HEK293T (cell line): ENCODE measurements around the gene NAALADL2.
A peak's percentile ranks its signal among the peaks of the same experiment; 100 is the strongest.

Experiments used
- CTCF ChIA-PET: fragments of 350-600 bp; formaldehyde crosslinking; extraction: SDS; loops from one replicate; lab custom pipeline; 2021; ENCODE audit warnings: antibody characterized with exemption, inconsistent platforms; lab: Yijun Ruan, JAX
- POLR2A ChIA-PET: fragments of 350-600 bp; formaldehyde crosslinking; extraction: SDS; loops from one replicate; lab custom pipeline; 2020; ENCODE audit warnings: antibody characterized with exemption, inconsistent platforms; lab: Yijun Ruan, JAX
- DNase-seq: peaks from one replicate; pipeline ENCODE4 v3.0.0; 2012; ENCODE audit warnings: mixed read lengths; ENCODE audit errors: extremely low spot score
- ARNT ChIP-seq: fragments of 450-650 bp; IDR thresholded peaks from 2 replicates; pipeline ENCODE4 v1.6.1; 2017; ENCODE audit warnings: mild to moderate bottlenecking
- BHLHE40 ChIP-seq: fragments of 450-650 bp; IDR thresholded peaks from 2 replicates; pipeline ENCODE4 v1.6.1; 2016; ENCODE audit warnings: mild to moderate bottlenecking, moderate library complexity, borderline replicate concordance
- CTBP1 ChIP-seq: fragments of 450-650 bp; IDR thresholded peaks from 2 replicates; pipeline ENCODE4 v1.6.1; 2016; ENCODE audit warnings: borderline replicate concordance
- ELF4 ChIP-seq: fragments of 450-650 bp; IDR thresholded peaks from 2 replicates; pipeline ENCODE4 v1.6.1; 2017; ENCODE audit warnings: antibody characterized with exemption
- FOXA1 ChIP-seq: fragments of 450-650 bp; IDR thresholded peaks from 2 replicates; pipeline ENCODE4 v1.6.1; 2016; ENCODE audit warnings: mild to moderate bottlenecking
- FOXK2 ChIP-seq: fragments of 450-650 bp; IDR thresholded peaks from 2 replicates; pipeline ENCODE4 v1.6.1; 2016; ENCODE audit warnings: mild to moderate bottlenecking
- FOXM1 ChIP-seq: fragments of 450-650 bp; IDR thresholded peaks from 2 replicates; pipeline ENCODE4 v1.6.1; 2017; ENCODE audit warnings: mild to moderate bottlenecking, borderline replicate concordance
- HDGF ChIP-seq: fragments of 450-650 bp; IDR thresholded peaks from 2 replicates; pipeline ENCODE4 v1.6.1; 2017; ENCODE audit warnings: antibody characterized with exemption, borderline replicate concordance
- L3MBTL2 ChIP-seq: fragments of 450-650 bp; conservative IDR thresholded peaks from 2 replicates; pipeline ENCODE4 v1.6.1; 2016; ENCODE audit warnings: mild to moderate bottlenecking
- LEF1 ChIP-seq: fragments of 450-650 bp; IDR thresholded peaks from 2 replicates; pipeline ENCODE4 v1.6.1; 2017; ENCODE audit warnings: mild to moderate bottlenecking, borderline replicate concordance
- NFRKB ChIP-seq: fragments of 450-650 bp; IDR thresholded peaks from 2 replicates; pipeline ENCODE4 v1.6.1; 2016; ENCODE audit warnings: mild to moderate bottlenecking, moderate library complexity
- PKNOX1 ChIP-seq: fragments of 450-650 bp; IDR thresholded peaks from 2 replicates; pipeline ENCODE4 v1.6.1; 2016
- SP1 ChIP-seq: fragments of 450-650 bp; IDR thresholded peaks from 2 replicates; pipeline ENCODE4 v1.6.1; 2017
- SUZ12 ChIP-seq: fragments of 450-650 bp; IDR thresholded peaks from 2 replicates; pipeline ENCODE4 v1.6.1; 2016; ENCODE audit warnings: mild to moderate bottlenecking
- TARDBP ChIP-seq: fragments of 450-650 bp; IDR thresholded peaks from 2 replicates; pipeline ENCODE4 v1.6.1; 2016
- ZNF384 ChIP-seq: fragments of 450-650 bp; IDR thresholded peaks from 2 replicates; pipeline ENCODE4 v1.6.1; 2016

Gene NAALADL2

GRCh38 chr3:175655351-175655750 is 796.2 kb downstream of the NAALADL2 start:
- ChIA-PET POLR2A (no interaction called here), CTCF (no interaction called here)
- TF ChIP-seq ELF4 (no peak), ARNT (no peak), CTBP1 (no peak), FOXK2 (no peak), SP1 (no peak), FOXM1 (no peak), NFRKB (no peak), FOXA1 (no peak), L3MBTL2 (no peak), TARDBP (no peak), PKNOX1 (no peak), LEF1 (no peak), ZNF384 (no peak), HDGF (no peak), SUZ12 (no peak)
- no peak for DNase-seq

GRCh38 chr3:175656461-175656860 is 797.3 kb downstream of the NAALADL2 start:
- CTCF ChIA-PET = no interaction called here
- no peak for DNase-seq
- POLR2A ChIA-PET = no interaction called here
- TF ChIP-seq FOXM1 (no peak), FOXK2 (no peak), HDGF (no peak), ELF4 (no peak), NFRKB (no peak), L3MBTL2 (no peak)

- POLR2A ChIA-PET = no interaction called here
- CTCF ChIA-PET = no interaction called here
- DNase-seq = no peak
- no peak for TF ChIP-seq SP1
- TF ChIP-seq HDGF = no peak
These were observed 800.7 kb downstream of the NAALADL2 start for GRCh38 chr3:175659670-175660350.

- POLR2A ChIA-PET = no interaction called here
- DNase-seq = no peak
- TF ChIP-seq TARDBP (no peak), FOXM1 (no peak), FOXK2 (no peak), ZNF384 (no peak), FOXA1 (no peak), NFRKB (no peak), SP1 (no peak), SUZ12 (no peak), LEF1 (no peak)
- CTCF ChIA-PET = no interaction called here
These were observed 803.7 kb downstream of the NAALADL2 start for GRCh38 chr3:175662815-175663214.

- TF ChIP-seq FOXK2 (no peak), BHLHE40 (no peak), TARDBP (no peak), SUZ12 (no peak), ARNT (no peak), HDGF (no peak), ZNF384 (no peak), LEF1 (no peak), PKNOX1 (no peak), FOXA1 (no peak), ELF4 (no peak), FOXM1 (no peak), L3MBTL2 (no peak), CTBP1 (no peak), NFRKB (no peak), SP1 (no peak)
- DNase-seq = no peak
- ChIA-PET POLR2A (no interaction called here), CTCF (no interaction called here)
These were observed 805.8 kb downstream of the NAALADL2 start for GRCh38 chr3:175664911-175665310.

GRCh38 chr3:175668300-175668699 is 809.2 kb downstream of the NAALADL2 start:
- ChIA-PET CTCF (interaction anchor here (0.7 kb wide), 1 partner anchor 269 kb away, joined by 3 read pairs; no protein-coding TSS in a partner anchor), POLR2A (no interaction called here)
- no peak for TF ChIP-seq TARDBP
- TF ChIP-seq PKNOX1 = peak; percentile 71
- TF ChIP-seq ZNF384 = no peak
- TF ChIP-seq SP1 = no peak
- no peak for DNase-seq

GRCh38 chr3:175670557-175670956 is 811.4 kb downstream of the NAALADL2 start:
- no peak for DNase-seq
- ChIA-PET POLR2A (no interaction called here), CTCF (no interaction called here)
- no peak for TF ChIP-seq ZNF384
- TF ChIP-seq TARDBP = no peak
- no peak for TF ChIP-seq BHLHE40
- TF ChIP-seq NFRKB = no peak
- TF ChIP-seq CTBP1 = no peak
- TF ChIP-seq HDGF = no peak
- TF ChIP-seq PKNOX1 = no peak
- no peak for TF ChIP-seq L3MBTL2
- TF ChIP-seq SP1 = no peak
- TF ChIP-seq FOXK2 = no peak
- TF ChIP-seq ELF4 = no peak
- no peak for TF ChIP-seq SUZ12
- TF ChIP-seq FOXA1 = no peak
- no peak for TF ChIP-seq FOXM1
